CD4-positive, alpha-beta T cell treated with Interleukin-4 for 1 hour (primary cell): ENCODE measurements around the gene KCTD13.
A peak's percentile ranks its signal among the peaks of the same experiment; 100 is the strongest.
"Not testable (repeated sequence)": the region's sequence is repeated elsewhere in the genome, so short reads cannot be mapped to it uniquely, and the experiment has no call there.

Experiments
- DNase-seq, 2 donors: peaks; one replicate each; pipeline ENCODE4 v3.0.0-alpha.2; 2020 to 2022

The KCTD13 gene

DNA sequence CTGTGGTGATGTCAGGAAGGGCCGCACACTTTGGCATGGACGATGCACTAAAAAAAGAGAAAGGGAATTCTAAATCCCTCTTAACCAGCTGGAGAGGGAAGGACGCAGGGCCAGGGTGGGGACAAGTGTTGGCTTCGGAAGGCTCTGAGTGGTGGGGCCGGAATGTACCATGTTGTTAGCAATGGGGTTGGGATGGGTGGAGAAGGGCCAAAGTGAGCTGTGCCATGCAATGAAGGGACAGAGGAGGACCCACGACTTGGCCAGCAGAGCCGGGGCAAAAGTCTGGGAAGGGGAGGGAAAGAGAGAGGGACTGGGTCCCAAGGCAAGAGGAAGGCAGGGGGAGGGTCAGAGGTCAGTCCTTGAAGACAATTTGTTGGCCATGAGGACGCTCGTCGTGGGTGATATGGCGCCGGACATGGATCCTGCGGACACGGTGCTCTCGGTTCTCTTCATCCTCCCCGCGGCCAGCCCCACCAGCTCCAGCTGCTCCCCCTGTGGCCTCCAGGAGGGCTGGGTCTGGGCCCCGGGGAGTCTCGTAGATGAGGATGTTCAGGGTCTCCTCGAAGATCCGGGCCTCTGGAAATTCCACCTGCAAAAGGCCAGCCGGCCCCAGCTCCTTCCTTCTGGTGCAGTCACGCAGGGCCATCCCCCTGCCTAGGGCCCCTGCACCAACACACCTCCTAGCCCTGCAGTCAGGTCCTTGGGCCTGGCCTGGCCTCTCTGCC lies 19.3 kb downstream of the KCTD13 start:
- no peak for DNase-seq

- DNase-seq: no peak
Measured at GRCh38 chr16:29905668-29906067, 20.4 kb downstream of the KCTD13 start.

- no peak for DNase-seq
Measured at GRCh38 chr16:29904947-29905346, 21.1 kb downstream of the KCTD13 start.

GRCh38 chr16:29903590-29903989 lies 22.4 kb downstream of the KCTD13 start:
- no peak for DNase-seq

DNA sequence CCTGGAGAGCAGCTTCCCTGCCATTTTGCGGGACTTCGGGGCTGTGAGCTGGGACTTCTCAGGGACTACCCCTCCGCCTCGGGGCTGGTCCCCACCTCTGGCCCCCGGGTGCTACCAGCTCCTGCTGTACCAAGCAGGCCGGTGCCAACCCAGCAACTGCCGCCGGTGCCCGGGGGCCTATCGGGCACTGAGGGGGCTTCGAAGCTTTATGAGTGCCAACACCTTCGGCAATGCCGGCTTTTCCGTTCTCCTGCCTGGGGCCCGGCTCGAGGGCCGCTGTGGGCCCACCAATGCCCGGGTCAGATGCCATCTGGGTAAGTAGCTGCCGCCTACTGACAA lies 24.4 kb downstream of the KCTD13 start:
- DNase-seq: no peak

DNA sequence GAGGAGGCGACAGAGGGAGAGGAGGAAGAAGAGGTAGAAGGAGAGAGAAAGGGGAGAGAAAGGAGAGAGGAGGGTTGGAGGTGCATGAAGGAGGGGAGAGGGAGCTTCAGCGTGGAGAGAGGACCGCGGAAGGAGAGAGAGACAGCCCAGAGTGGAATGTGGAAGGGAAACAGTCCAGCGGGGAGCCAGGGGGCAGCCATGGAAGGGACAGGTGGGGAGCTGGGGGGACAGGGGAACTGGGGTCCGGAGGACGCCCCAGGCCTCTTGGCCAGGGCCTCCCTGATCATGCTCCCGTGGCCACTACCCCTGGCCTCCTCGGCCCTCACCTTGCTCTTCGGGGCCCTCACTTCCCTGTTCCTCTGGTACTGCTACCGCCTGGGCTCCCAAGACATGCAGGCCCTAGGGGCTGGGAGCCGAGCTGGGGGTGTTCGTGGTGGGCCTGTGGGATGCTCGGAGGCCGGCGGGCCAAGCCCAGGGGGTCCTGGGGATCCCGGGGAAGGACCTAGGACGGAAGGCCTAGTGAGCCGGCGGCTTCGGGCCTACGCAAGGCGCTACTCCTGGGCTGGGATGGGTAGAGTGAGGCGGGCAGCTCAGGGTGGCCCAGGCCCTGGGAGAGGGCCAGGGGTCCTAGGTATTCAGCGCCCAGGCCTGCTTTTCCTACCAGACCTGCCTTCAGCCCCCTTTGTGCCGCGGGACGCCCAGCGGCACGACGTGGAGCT lies 25.0 kb downstream of the KCTD13 start:
- DNase-seq: no peak

DNA sequence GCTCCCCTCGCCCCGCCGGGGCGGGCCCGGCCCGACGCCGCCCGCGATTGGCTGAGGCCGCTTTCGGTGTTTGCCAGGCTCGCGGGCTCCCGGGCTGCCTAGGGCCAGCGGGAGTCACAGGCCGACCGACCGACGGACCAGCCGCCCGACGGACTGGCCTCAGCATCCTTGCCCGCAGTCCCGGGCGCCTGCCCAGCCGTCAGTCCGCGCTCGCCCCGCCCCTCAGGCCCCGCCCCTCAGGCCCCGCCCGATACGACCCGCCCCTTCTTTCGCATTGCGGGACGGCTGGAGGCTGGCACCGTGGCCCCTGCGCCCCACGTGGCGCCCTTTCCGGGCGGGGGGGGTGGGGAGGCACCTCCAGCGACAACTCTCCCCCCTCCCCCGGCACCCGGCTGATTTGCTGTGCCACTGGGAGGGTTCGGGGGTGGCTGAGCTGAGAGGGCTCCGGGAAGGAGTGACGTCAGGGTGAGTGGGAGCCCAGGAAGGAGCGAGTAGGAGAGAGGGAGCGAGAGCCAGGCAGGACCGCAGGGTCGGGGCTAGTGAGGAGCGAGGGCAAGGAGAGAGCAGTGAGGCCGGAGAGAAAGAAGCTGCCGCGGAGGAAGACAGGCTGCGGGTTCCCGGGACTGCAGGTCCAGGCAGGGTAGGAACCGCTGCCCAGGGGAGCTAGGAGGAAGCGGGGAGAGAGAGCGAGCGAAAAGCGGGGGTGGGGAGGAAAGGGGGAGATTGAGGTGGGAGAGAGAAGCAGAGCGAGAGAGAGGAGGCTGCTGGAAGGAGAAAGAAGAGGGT lies 25.7 kb downstream of the KCTD13 start, which contains the start of gene ASPHD1:
Gene ASPHD1, plus strand, starts transcription at position 387 of the 786 bp plus-strand sequence. CDS start 484 bp downstream, outside the sequence.
- DNase-seq: peak; percentile 57 to 79

DNA sequence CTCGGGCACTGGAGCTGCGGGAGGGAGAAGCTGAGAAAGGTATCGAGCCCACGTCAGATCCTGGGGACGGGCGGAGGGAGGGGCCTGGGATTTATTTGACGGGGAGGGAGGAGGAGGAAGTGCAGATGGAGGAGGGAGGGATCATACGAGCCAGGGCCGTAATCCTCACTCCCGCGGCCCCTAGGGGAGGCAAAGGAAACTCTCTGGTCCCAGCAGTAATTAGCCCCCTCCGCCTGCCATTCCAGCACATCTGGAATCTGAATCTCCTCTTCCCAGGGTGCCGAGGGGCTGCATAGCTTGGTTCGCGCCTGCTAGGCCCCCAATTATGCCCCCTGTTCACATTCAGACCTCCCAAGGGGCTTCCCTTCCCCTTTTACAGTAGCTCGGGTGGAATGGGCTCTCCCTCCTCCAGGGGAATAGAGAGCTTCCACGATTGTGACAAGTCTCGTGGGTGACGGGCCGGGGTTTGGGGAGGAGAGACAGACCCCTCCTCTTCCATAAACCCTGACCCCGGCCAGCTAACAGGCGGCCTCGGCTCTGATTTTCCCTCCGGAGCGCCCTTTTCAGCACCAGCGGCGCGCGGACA lies 26.4 kb downstream of the KCTD13 start, which contains the start of gene SEZ6L2:
Gene SEZ6L2, minus strand, starts transcription at position 35 of the 586 bp plus-strand sequence. CDS start 531 bp downstream, outside the sequence.
- no peak for DNase-seq

- no peak for DNase-seq
Measured at GRCh38 chr16:29898804-29899515, 27.1 kb downstream of the KCTD13 start.

GRCh38 chr16:29898135-29898803 lies 27.8 kb downstream of the KCTD13 start:
- no peak for DNase-seq

- no peak for DNase-seq
Measured at GRCh38 chr16:29897333-29897732, 28.7 kb downstream of the KCTD13 start.

- no peak for DNase-seq
Measured at GRCh38 chr16:29896841-29897240, 29.2 kb downstream of the KCTD13 start.

- no peak for DNase-seq
Measured at GRCh38 chr16:29894352-29894751, 31.7 kb downstream of the KCTD13 start.

DNA sequence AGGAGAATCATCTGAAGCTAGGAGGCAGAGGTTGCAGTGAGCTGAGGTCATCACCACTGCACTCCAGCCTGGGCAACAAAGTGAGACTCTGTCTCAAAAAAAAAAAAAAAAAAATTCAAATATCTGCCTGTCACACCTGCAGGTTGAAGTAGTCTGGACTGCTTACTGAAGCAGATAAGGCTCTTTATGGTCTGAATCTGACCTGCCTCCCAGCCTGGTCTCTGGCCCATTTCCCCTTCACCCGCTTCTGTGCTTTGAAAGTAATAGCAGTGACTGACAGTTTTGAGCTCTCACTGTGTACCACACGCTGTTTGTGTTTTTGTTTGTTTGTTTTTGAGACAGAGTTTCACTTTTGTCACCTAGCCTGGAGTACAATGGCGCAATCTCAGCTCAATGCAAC lies 32.5 kb downstream of the KCTD13 start:
- DNase-seq: no peak

DNA sequence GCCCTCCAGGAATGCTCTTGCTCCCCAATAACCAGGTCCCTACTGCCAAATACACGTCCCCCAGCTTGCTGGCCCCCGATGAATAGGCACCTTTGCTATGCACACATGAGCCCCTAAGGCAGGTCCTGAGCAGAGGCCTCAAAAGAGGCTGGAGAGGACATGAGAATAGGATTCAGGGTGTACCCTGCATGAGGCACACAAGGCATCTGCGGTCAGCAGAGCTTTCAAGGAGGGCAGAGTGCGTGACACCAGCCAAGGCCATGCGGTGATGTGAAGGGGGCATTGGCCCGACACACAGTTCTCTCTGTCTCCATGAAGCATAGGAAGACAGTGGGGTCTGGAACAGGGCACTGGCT lies 33.6 kb downstream of the KCTD13 start:
- no peak for DNase-seq

DNA sequence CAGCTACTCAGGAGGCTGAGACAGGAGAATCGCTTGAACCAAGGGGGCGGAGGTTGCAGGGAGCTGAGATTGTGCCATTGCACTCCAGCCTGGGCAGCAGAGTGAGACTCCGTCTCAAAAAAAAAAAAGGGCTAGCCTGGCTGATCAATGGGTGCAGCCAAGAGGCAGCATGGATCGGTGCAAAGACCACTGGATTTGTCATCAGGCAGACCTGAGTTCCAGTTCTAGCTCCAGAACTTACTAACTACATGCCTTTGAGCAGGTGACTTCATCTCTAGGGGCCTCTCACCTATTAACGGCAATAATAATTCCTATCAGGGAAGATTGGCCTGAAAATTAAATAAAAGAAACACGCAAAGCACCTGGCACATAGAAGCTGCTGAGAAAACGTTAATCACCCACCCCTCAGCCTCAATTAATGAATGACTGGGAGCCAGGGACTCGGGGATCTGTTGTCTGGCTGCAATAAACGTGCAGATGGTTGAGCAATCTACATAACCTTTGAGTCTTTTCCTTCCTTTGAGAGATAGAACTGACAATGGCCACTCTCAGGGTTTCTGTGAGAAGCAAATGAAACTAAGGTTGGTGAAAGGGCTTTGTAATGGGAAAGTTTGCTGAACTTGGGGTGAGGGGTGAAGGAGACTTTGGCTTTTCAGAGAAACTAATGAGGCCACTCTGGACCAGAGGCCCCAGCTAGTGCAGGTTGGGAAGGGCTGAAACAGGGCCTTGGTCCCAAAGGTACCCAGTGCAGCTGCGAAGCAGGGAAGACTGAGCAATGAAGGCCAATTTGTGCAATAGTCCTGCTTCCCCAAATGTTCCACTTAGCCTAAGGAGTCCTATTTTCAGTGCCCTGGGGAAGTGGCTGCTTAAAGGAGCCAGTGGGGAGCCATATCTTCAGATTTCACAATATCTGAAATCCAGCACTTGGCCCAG lies 34.2 kb downstream of the KCTD13 start:
- no peak for DNase-seq

DNA sequence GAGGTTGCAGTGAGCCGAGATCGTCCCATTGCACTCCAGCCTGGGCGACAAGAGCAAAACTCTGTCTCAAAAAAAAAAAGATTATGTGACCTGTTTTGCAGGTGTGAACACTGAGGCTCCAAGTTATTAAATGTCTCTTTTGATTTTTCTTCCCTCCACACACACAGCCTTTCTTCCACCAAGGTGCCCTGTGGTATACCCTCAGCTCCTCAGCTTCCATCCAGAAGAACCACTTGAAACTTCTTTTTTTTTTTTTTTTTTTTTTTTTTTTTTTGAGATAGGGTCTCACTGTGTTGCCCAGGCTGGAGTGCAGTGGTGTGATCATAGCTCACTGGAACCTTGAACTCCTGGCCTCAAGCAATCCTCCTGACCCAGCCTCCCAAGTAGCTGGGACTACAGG lies 36.7 kb downstream of the KCTD13 start:
- not testable (repeated sequence) for DNase-seq

DNA sequence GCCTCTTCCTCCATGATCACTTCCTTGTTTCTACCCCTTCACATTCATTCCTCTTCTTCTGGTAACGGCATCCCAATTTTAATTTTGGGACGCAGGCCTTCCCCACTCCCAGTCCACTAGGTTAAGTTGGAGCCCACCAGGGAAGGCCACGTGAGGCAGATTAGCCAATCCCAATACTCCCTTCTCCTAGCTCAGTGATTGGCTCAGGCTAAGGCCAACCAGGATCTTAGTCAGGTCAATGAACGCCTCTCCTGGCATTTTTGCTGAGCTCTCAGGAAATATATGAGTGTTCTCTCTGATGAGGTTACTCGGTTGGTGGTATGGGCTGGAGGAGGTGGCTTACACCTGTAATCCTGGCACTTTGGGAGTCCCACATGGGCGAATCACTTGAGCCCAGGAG lies 42.0 kb downstream of the KCTD13 start:
- DNase-seq: no peak

- DNase-seq: no peak
Measured at GRCh38 chr16:29881050-29881449, 45.0 kb downstream of the KCTD13 start.

DNA sequence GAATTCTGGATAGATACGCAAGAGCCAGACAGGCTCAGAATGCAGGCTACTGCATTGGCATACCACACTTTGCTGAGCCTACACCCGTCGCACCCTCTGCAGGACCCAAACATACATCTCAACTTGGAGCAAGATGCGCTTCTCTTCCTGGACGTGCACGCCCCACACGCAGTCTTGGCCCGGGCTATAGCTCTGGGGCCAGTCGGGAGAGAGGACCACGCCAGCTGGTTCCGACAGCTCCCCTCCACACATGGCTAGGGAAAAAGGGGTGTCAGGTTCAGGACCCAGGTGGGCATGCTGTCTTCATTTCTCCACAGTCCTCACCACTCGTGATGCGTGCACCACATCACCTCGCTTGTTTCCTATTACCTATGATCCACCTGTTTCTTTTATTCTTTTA lies 47.9 kb downstream of the KCTD13 start:
- DNase-seq: no peak
